Bronchial smooth muscle cell (primary cell): ENCODE results near the gene KCTD21. TPM values are rescaled to one million over a fixed set of nuclear protein-coding genes. Genes with fewer than 3 reads are reported as not detected.

Experiments
- total RNA-seq: library from RNA; depleted of rRNA; stranded (reverse); fragments of >200 nt; gene quantifications from 2 replicates; pipeline ENCODE4 v1.2.1, GENCODE V29; 2014

The KCTD21 gene
- total RNA-seq, result 7.4 and 21.0 TPM in 2 replicates

GRCh38 chr11:78188286-78189173 is at the start of gene KCTD21, which contains the start of gene USP35:
Gene KCTD21, minus strand, starts transcription at chr11:78188626. Its CDS starts 14,072 bp downstream, at chr11:78174554.
Gene USP35, plus strand, starts transcription at chr11:78188919. Its CDS starts 7,327 bp downstream, at chr11:78196246.

GRCh38 chr11:78139422-78140391 is 48.7 kb downstream of the KCTD21 start, which contains the start of gene ALG8:
Gene ALG8, minus strand, starts transcription at chr11:78139626. Its CDS starts 38 bp downstream, at chr11:78139588.

Other genes starting within 250 kb of the KCTD21 start
- 24.7 and 32.1 TPM in 2 replicates for gene INTS4, start 194.0 kb downstream of the KCTD21 start, total RNA-seq
- gene KCTD14, start 165.3 kb downstream of the KCTD21 start, total RNA-seq, result 0.32 and 0.43 TPM in 2 replicates
- gene THRSP, start 124.8 kb downstream of the KCTD21 start, total RNA-seq, result 0.09 TPM in 1 of 2 replicates, not detected in the other
- gene NDUFC2, start 108.8 kb downstream of the KCTD21 start, total RNA-seq, result 83.1 and 85.3 TPM in 2 replicates
- gene ALG8, start 49.0 kb downstream of the KCTD21 start, total RNA-seq, result 21.7 and 35.3 TPM in 2 replicates
- gene USP35, start 293 bp upstream of the KCTD21 start, total RNA-seq, result 13.7 and 14.3 TPM in 2 replicates
- 4.9 and 14.1 TPM in 2 replicates for gene GAB2, start 229.2 kb upstream of the KCTD21 start, total RNA-seq